Upper lobe of left lung (tissue), 4 donors: ENCODE measurements around the gene DRC3.

Experiments used
- POLR2A ChIP-seq, 4 donors: fragments of 450-650 bp; IDR thresholded peaks; one replicate each; pipeline ENCODE4 v1.5.1; 2016 to 2017; ENCODE audit warnings: antibody characterized with exemption in 4 of 4, mild to moderate bottlenecking in 2 of 4
- POLR2AphosphoS5 ChIP-seq, 2 donors: sonication (generic); formaldehyde crosslinking; IDR thresholded peaks; one replicate each; pipeline ENCODE4 v1.5.1; 2017; ENCODE audit warnings: antibody characterized with exemption in 2 of 2

DNA sequence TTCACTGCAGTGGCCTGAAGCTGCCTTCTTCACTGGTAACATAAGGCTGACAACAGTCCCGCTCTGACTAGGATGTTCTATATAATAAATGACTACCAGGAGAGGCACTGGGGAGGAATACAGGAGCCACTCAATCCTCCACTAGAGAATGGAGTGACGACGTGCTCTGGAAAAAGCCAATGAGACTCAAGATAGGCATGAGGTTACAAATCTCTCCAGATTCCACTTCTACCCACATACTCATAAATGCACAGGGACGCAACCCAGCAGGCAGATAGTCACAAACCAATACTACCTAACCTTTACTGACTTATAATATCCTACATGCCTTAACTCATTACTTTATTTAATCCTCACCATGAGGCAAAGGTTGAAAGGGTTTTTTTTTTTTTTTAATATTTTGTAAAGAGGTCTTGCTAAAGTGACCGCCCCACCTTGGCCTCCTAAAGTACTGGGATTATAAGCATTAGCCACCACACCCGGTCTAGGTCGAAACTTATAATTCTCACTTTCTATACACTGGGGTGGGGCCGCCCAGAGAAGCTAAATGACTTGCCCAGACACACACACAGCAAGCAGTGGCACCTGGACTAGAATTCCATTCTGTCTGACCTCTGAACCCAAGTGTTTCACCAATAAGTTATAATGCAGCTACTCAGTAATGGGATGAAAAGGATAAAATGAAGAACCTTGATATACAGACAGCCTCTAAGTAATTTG, 34.1 kb upstream of the DRC3 start:
- TF ChIP-seq POLR2A (IDR thresholded peaks at IDR 0.05) (no peak), POLR2AphosphoS5 (IDR thresholded peaks at IDR 0.05) (no peak)
